BJ (cell line): ENCODE measurements around the gene CTNND2. TPM values are rescaled to one million over a fixed set of nuclear protein-coding genes. Genes with fewer than 3 reads are reported as not detected.
"Not testable (repeated sequence)": the region's sequence is repeated elsewhere in the genome, so short reads cannot be mapped to it uniquely, and the experiment has no call there.

Experiments used
- CTCF ChIA-PET: fragments of 350-600 bp; formaldehyde crosslinking; extraction: SDS; loops from one replicate; lab custom pipeline; 2021; ENCODE audit warnings: antibody characterized with exemption, inconsistent platforms; lab: Yijun Ruan, JAX
- POLR2A ChIA-PET: fragments of 300-600 bp; sonication (Branson Sonifier 250); formaldehyde crosslinking; extraction: SDS; loops from one replicate; lab custom pipeline; 2021; ENCODE audit warnings: antibody characterized with exemption; lab: Charles Lee
- DNase-seq: peaks from one replicate; pipeline ENCODE4 v3.0.0-alpha.2; 2011; ENCODE audit warnings: low read depth
- H3K27me3 ChIP-seq: 2 replicates; pipeline ENCODE4 v1.6.0; 2011; ENCODE audit warnings: low read length; ENCODE audit not compliant: control insufficient read depth, insufficient read depth
- H3K36me3 ChIP-seq: 2 replicates; pipeline ENCODE4 v1.5.1; 2011; ENCODE audit warnings: low read length; ENCODE audit not compliant: control insufficient read depth, insufficient read depth
- H3K4me3 ChIP-seq: 2 replicates; pipeline ENCODE4 v1.5.1; 2011; ENCODE audit warnings: low read depth, mild to moderate bottlenecking, control low read depth, low read length
- CTCF ChIP-seq: IDR thresholded peaks from 2 replicates; pipeline ENCODE4 v1.5.1; 2011; ENCODE audit warnings: low read depth, mild to moderate bottlenecking, control low read depth, inconsistent platforms, low read length, moderate library complexity; ENCODE audit not compliant: insufficient read depth
- polyA plus RNA-seq: library from polyadenylated mRNA; depleted of rRNA; stranded (reverse); fragments of >200 nt; gene quantifications from 2 replicates; pipeline ENCODE4 v1.2.3, GENCODE V29; 2011

CTNND2 gene
- polyA plus RNA-seq, 1 experiment: not detected

GRCh38 chr5:11617080-11617479 lies 287.2 kb downstream of the CTNND2 start:
- ChIA-PET CTCF (interaction anchor here (1.1 kb wide), 1 partner anchor 15 kb away, joined by 3 read pairs; no protein-coding TSS in a partner anchor), POLR2A (no interaction called here)
- no peaks in the 10 kb centered on the region for H3K36me3 ChIP-seq
- DNase-seq: no peak
- no peak for TF ChIP-seq CTCF
- H3K27me3 ChIP-seq: no peaks in the 10 kb centered on the region
- H3K4me3 ChIP-seq: no peak overlapping the region

GRCh38 chr5:11616624-11617023 lies 287.6 kb downstream of the CTNND2 start:
- POLR2A ChIA-PET, H3K36me3 ChIP-seq, H3K4me3 ChIP-seq, DNase-seq, H3K27me3 ChIP-seq: not testable (repeated sequence)
- CTCF ChIA-PET: interaction anchor here (1.1 kb wide), 1 partner anchor 16 kb away, joined by 3 read pairs; no protein-coding TSS in a partner anchor

DNA sequence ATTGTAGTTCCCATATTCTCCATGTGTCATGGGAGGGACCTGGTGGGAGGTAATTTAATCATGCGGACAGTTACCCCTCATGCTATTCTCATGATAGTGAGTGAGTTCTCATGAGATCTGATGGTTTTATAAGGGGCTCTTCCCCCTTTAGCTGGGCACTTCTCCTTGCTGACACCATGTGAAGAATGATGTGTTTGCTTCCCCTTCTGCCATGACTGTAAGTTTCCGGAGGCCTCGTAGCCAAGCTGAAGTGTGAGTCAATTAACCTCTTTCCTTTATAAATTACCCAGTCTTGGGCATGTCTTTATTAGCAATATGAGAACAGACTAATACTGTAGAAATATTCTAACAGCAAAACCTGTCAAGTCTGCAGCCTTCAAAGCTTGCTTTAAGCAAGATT lies 293.2 kb downstream of the CTNND2 start:
- Histone ChIP-seq H3K27me3 (no peaks in the 10 kb centered on the region), H3K4me3 (no peak overlapping the region), H3K36me3 (no peaks in the 10 kb centered on the region)
- CTCF ChIA-PET: no interaction called here
- DNase-seq: no peak
- POLR2A ChIA-PET: no interaction called here
- TF ChIP-seq CTCF: no peak

DNA sequence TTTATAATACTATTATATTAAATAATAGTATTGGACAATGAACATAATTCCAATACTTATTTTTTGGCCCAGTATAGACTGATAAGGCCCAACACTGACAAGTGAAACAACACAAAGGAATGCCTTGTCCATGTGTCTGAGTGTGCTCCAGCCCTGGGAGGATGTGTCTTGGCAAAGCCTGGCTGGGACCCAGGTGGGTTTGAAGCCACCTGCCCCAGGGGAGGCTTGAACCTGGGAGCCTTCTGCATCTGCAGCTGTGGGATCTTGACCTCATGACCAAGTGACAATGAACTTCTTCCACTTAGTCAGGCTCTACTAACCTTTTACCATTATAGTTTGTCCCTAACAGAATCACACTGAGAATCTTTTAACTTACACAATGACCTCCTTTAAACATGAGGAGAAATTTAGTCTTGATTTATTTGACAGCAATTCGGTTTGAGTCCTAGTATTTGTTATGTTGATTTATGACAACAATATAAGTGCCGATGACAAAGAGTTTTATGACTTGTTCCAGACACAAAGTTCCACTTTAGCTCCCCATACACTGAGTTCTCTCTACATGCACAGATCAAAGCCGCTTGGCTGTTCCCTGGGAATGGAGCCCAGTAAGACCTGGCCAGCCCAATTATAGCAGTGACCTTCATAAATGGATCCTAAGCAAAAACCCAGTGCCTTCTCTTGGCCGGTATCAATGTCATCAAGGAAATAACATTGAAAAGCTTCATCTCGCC lies 294.5 kb downstream of the CTNND2 start:
- ChIA-PET POLR2A (no interaction called here), CTCF (no interaction called here)
- no peak for TF ChIP-seq CTCF
- DNase-seq: no peak
- Histone ChIP-seq H3K36me3 (no peaks in the 10 kb centered on the region), H3K27me3 (no peaks in the 10 kb centered on the region), H3K4me3 (no peak overlapping the region)

DNA sequence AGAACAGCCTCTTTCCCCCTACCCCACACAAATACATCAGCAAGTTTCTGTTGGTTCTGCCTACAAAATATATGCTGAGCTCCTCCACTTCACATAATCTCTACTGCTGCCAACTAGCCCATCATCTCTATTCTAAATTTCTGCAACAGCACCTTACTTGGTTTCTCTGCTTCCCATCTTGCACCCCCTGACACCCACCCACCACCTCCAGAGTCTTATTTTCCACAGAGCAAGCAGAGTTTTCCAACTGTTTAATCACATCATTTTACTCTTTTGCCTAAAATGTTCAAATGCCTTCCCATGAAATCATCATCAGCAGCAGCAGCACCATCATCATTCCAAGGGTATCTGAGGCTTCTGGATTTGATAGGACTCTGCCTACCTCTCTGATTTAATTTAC lies 295.7 kb downstream of the CTNND2 start:
- no peaks in the 10 kb centered on the region for H3K27me3 ChIP-seq
- H3K4me3 ChIP-seq: no peak overlapping the region
- H3K36me3 ChIP-seq: no peaks in the 10 kb centered on the region
- no peak for DNase-seq
- ChIA-PET CTCF (no interaction called here), POLR2A (no interaction called here)
- TF ChIP-seq CTCF: no peak
